ENCODE measurements around the gene GON7.
"Not testable (repeated sequence)": the region's sequence is repeated elsewhere in the genome, so short reads cannot be mapped to it uniquely, and the experiment has no call there.

GON7 gene

DNA sequence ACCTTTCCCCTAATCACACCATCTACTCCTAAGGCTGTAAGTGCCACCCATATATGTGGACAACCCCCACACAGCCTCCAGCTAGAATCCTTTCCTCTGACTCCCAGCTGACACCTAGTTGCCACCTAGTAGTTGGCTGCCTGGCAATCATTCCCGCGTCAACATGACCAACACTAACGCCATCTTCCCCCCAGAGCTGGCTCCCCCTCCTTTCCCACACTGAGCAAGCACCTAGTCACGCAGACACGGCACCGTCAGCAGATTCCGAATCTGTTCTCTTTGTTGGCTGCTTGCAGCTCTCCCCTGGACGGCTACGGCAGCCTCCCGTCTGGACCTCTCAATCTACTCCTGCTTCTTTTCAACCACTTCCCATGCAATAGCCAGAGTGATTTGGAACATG is 27.9 kb upstream of the GON7 start:
- H3K4me3 ChIP-seq: no peak overlapping the region
- H3K27ac ChIP-seq: no peak overlapping the region
- no peak for DNase-seq (ENCODE audit: low spot score)
- TF ChIP-seq, protein P1, sequence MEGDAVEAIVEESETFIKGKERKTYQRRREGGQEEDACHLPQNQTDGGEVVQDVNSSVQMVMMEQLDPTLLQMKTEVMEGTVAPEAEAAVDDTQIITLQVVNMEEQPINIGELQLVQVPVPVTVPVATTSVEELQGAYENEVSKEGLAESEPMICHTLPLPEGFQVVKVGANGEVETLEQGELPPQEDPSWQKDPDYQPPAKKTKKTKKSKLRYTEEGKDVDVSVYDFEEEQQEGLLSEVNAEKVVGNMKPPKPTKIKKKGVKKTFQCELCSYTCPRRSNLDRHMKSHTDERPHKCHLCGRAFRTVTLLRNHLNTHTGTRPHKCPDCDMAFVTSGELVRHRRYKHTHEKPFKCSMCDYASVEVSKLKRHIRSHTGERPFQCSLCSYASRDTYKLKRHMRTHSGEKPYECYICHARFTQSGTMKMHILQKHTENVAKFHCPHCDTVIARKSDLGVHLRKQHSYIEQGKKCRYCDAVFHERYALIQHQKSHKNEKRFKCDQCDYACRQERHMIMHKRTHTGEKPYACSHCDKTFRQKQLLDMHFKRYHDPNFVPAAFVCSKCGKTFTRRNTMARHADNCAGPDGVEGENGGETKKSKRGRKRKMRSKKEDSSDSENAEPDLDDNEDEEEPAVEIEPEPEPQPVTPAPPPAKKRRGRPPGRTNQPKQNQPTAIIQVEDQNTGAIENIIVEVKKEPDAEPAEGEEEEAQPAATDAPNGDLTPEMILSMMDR (IDR thresholded peaks at IDR 0.05): no peak

DNA sequence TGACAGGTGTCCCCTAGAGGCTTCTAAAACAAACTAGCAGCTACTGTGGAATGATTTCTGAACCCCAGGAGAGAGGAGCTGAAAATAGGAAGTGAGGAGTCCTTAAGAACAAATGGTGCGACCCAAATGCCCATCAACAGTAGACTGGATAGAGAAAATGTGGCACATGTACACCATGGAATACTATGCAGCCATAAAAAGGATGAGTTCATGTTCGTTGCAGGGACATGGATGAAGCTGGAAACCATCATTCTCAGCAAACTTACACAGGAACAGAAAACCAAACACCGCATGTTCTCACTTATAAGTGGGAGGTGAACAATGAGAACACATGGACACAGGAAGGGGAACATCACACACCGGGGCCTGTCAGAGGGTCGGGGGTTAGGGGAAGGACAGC is 26.2 kb upstream of the GON7 start:
- H3K4me3 ChIP-seq; DNase-seq (ENCODE audit: low spot score); H3K27ac ChIP-seq: not testable (repeated sequence)

DNA sequence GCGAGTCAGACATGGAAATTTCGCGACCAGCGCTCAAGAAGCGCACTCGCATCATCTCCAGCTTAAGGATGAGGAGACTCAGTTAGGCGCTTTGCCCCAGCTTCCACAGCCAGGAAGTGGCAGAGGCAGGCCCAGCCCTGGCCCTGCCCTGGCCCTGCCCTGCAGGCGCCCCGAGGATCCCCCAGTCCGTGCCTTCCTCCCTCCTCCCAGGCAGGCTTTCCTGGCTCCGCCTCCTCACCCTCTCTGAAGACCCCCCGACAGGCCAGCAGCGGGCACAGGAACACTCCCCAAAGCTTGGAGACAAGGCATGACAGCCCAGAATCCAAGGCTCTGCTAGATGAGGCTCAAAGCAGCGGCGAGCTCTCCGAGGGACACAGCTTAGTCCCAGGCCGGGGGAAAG is 25.3 kb upstream of the GON7 start:
- peak overlapping the region; percentile 70 for H3K4me3 ChIP-seq
- TF ChIP-seq, protein P1 (IDR thresholded peaks at IDR 0.05): no peak
- no peak overlapping the region for H3K27ac ChIP-seq
- DNase-seq (ENCODE audit: low spot score): no peak

DNA sequence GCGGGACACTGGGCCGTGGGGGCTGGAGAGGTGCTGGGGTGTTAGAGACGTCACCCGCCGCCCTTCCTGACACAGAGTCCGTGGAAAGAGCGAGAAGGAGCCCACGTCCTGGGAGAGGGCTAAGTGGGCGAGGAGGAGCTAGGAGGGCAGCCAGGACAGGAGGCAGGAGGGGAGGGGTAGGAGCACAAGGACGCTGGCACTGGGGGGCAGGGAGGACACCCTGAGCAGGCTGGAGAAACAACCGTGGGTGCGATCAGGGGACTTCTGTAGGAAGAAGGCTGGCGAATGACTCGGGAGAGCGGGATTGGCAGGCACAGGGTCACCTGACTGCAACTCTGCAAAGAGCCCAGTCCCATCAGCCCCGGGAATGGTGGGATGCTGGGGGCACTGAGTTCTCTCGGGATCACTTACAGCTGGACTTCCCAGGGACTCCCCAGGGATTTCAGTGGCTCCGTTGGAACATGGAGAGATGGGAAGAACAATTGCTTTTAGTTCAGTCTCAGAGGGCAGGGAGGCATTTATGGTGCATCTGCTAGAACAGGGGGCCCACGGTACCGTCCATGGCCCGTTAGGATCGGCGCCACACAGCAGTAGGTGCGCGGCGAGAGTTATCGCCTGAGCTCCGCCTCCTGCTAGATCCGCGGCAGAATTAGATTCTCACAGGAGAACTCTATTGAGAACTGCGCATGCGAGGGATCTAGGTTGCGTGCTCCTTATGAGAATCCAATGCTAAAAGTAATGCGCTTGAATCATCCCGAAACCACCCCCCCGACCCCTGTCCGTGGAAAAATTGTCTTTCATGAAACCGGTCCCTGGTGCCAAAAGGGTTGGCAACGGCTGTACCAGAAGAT is 24.5 kb upstream of the GON7 start:
- Histone ChIP-seq H3K27ac (no peak overlapping the region), H3K4me3 (peak overlapping the region; percentile 70)
- TF ChIP-seq, protein P1 (IDR thresholded peaks at IDR 0.05): no peak
- no peak for DNase-seq (ENCODE audit: low spot score)

DNA sequence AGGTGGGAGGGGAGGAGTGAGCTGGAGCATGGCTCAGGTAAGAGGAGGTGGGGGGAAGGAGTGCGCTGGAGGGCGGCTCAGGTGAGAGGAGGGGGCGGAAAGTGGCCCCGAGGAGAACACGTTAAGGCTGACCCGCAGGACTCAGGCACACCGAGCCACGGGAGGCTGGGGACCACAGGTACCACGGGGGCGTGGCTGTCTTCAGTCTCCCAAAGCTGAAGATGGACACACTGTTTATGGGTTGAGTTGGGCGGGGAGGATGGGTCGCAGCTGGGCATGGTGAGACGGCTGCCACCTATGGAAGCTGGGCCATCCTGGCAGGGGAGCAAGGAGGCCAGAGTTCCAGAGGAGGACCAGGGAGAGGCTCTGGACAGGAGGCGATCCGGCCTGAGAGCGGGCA is 23.7 kb upstream of the GON7 start:
- DNase-seq (ENCODE audit: low spot score): no peak
- no peak overlapping the region for H3K27ac ChIP-seq
- TF ChIP-seq, protein P1 (IDR thresholded peaks at IDR 0.05): no peak
- peak overlapping the region; percentile 70 for H3K4me3 ChIP-seq

DNA sequence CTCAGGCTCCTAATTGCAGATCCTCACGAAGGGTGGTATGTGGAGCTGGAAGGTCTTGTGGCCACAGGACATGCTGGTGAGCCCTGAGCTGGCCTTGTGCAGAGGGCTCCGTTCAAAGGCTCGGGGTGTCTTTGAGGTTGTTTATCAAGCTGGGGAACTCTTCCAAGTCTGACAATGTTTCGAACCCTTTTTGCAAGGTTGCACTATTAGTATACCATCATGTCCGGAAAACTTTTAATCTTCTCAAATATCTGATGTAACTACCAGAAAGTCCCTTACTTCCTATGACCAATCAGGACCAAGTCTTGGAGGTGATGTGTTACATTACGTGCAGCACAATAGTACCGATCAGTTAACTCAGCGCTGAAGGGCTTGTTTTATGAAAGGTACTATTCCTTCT is 21.7 kb upstream of the GON7 start:
- H3K4me3 ChIP-seq: no peak overlapping the region
- TF ChIP-seq, protein P1 (IDR thresholded peaks at IDR 0.05): no peak
- DNase-seq (ENCODE audit: low spot score): no peak
- no peak overlapping the region for H3K27ac ChIP-seq

DNA sequence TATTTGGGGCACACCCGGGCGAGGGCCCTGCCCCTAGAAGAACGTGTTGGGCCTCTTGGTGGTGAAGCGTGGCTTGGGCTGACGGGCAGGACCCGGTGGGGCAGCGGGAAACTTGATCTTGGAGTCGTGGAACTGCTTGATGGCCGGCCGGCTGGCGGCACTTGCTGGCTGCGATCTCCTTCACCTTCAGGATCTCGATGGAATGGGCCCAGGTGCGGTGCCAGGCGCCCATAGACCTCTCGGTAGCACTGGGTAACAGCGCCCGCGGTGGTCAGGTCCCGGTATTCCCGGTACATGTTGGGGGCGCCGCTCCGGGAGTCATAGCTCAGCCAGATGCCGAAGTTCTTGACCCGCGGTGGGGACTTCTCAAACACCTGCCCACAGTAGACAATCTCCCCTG is 16.7 kb upstream of the GON7 start:
- no peak for DNase-seq (ENCODE audit: low spot score)

More for the DNA sequence above, 16.7 kb upstream of the GON7 start:
- TF ChIP-seq, protein P1 (IDR thresholded peaks at IDR 0.05): no peak
- Histone ChIP-seq H3K27ac (no peak overlapping the region), H3K4me3 (no peak overlapping the region)
